Keratinocyte (primary cell): ENCODE data around the gene DRD2. TPM values are rescaled to one million over a fixed set of nuclear protein-coding genes. Genes with fewer than 3 reads are reported as not detected.

Experiments used
- DNase-seq: peaks from one replicate; pipeline ENCODE4 v3.0.0-alpha.2; 2011; ENCODE audit warnings: low read depth, missing footprints, low spot score
- FAIRE-seq: peaks from 2 replicates; lab custom pipeline; 2011; peaks lifted over from hg19 to GRCh38; lab: Jason Lieb, UNC
- H2AFZ ChIP-seq: 2 replicates; pipeline ENCODE4 v1.6.0; 2012; ENCODE audit warnings: low read length, control low read depth, inconsistent platforms; ENCODE audit not compliant: control insufficient read depth
- H3K27ac ChIP-seq: 2 replicates; pipeline ENCODE4 v1.5.1; 2011; ENCODE audit warnings: low read length; ENCODE audit not compliant: control insufficient read depth, insufficient read depth
- H3K27me3 ChIP-seq: 3 replicates; pipeline ENCODE4 v1.6.0; 2011; ENCODE audit warnings: low read length; ENCODE audit not compliant: control insufficient read depth, insufficient read depth; ENCODE audit errors: extremely low read depth
- H3K36me3 ChIP-seq, 2 experiments: 2 replicates in 1 of 2; 3 replicates in 1 of 2; pipeline ENCODE4 v1.5.1; 2011; ENCODE audit warnings: low read length in 2 of 2, mild to moderate bottlenecking in 1 of 2; ENCODE audit not compliant: control insufficient read depth in 2 of 2, insufficient read depth in 2 of 2; ENCODE audit errors: extremely low read depth in 1 of 2
- H3K4me1 ChIP-seq: 3 replicates; pipeline ENCODE4 v1.5.1; 2011; ENCODE audit warnings: low read length; ENCODE audit not compliant: control insufficient read depth, insufficient read depth; ENCODE audit errors: extremely low read depth
- H3K4me2 ChIP-seq: 3 replicates; pipeline ENCODE4 v1.6.0; 2011; ENCODE audit warnings: low read depth, low read length; ENCODE audit not compliant: control insufficient read depth, insufficient read depth; ENCODE audit errors: extremely low read depth
- H3K4me3 ChIP-seq, 3 experiments: fragments of 200-600 bp in 1 of 3; sonication (generic) in 1 of 3; 2 replicates in 2 of 3; 3 replicates in 1 of 3; pipeline ENCODE4 v1.5.1; 2011 to 2016; ENCODE audit warnings: low read length in 3 of 3, mild to moderate bottlenecking in 3 of 3, control low read depth in 2 of 3, inconsistent platforms in 1 of 3, low read depth in 1 of 3, mixed read lengths in 1 of 3, mixed run types in 1 of 3, moderate library complexity in 1 of 3; ENCODE audit not compliant: control insufficient read depth in 2 of 3, insufficient read depth in 2 of 3; ENCODE audit errors: extremely low read depth in 1 of 3
- H3K79me2 ChIP-seq: 2 replicates; pipeline ENCODE4 v1.6.0; 2012; ENCODE audit warnings: low read length; ENCODE audit not compliant: control insufficient read depth, insufficient read depth
- H3K9ac ChIP-seq: 3 replicates; pipeline ENCODE4 v1.6.0; 2011; ENCODE audit warnings: low read length; ENCODE audit not compliant: control insufficient read depth, insufficient read depth; ENCODE audit errors: extremely low read depth
- H3K9me1 ChIP-seq: 3 replicates; pipeline ENCODE4 v1.6.0; 2011; ENCODE audit warnings: low read length; ENCODE audit not compliant: control insufficient read depth, insufficient read depth; ENCODE audit errors: extremely low read depth
- H3K9me3 ChIP-seq: 2 replicates; pipeline ENCODE4 v1.5.1; 2012; ENCODE audit warnings: low read depth, low read length; ENCODE audit not compliant: control insufficient read depth
- H4K20me1 ChIP-seq: 3 replicates; pipeline ENCODE4 v1.6.0; 2011; ENCODE audit warnings: low read length; ENCODE audit not compliant: control insufficient read depth, insufficient read depth; ENCODE audit errors: extremely low read depth
- EZH2 ChIP-seq: IDR thresholded peaks from one replicate; pipeline ENCODE4 v1.6.1; 2012; ENCODE audit warnings: inconsistent platforms, mild to moderate bottlenecking, low read length, moderate library complexity
- dilution Hi-C: fragments of 300-500 bp; cut with MboI; formaldehyde crosslinking; loops from one replicate; pipeline ENCODE4 v1.7.0; 2020; ENCODE audit warnings: low sequenced_read_pairs; ENCODE audit not compliant: extremely low pct_ligation_motif_present
- polyA plus RNA-seq, 5 experiments: library from polyadenylated mRNA; depleted of rRNA in 3 of 5; stranded (reverse) in 3 of 5; stranded (forward) in 1 of 5; unstranded in 1 of 5; fragments of >200 nt; gene quantifications; 1 replicate in 1 of 5; 2 replicates in 3 of 5; 3 replicates in 1 of 5; pipeline versions ENCODE4 v1.2.1 to v1.2.3, GENCODE V29; 2011 to 2012; ENCODE audit warnings: missing spikeins in 2 of 5, low read depth in 1 of 5, low replicate concordance in 1 of 5
- TF ChIP-seq, protein P1 (sequence below), 3 experiments: IDR thresholded peaks in 1 of 3; conservative IDR thresholded peaks in 1 of 3; optimal IDR thresholded peaks in 1 of 3; 2 replicates in 2 of 3; 3 replicates in 1 of 3; pipeline versions ENCODE3 to v1.5.1; 2011; ENCODE audit warnings: low read length in 3 of 3, mild to moderate bottlenecking in 3 of 3, moderate library complexity in 2 of 3, control low read depth in 1 of 3, inconsistent platforms in 1 of 3; ENCODE audit not compliant: insufficient read depth in 2 of 3; ENCODE audit errors: extremely low read depth in 1 of 3

Gene DRD2
- polyA plus RNA-seq, 1 donor (not counting 4 experiments of a cell fraction or from before 2014, with no cell fraction given) = 0.26 TPM

DNA sequence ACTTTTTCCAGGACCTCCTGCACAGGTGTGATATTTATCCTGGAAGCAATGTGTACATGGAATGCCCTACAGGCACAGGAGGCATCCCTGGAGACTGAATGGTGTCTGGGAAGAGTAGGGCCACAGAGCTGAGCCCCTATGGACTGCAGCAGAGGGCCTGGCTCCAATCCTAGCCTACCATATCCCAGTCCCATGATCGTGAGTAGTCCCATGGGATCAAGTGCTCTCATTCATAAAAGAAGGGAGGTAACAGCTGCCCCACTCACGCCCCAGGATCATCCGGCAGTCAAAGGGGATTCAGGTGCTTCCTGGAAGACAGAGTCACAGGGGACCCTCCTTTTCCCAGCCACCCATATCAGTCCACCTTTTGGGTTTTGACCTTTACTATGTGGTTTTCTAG is 63.7 kb downstream of the DRD2 start:
- H3K4me1 ChIP-seq = no peaks in the 10 kb centered on the region
- H3K36me3 ChIP-seq = no peaks in the 10 kb centered on the region
- no peak for FAIRE-seq
- H3K4me2 ChIP-seq = no peak overlapping the region
- H3K9me1 ChIP-seq = no peaks in the 10 kb centered on the region
- DNase-seq = no peak
- no peak overlapping the region for H3K9ac ChIP-seq
- H3K9me3 ChIP-seq = no peaks in the 10 kb centered on the region
- peaks cover 6% of the 10 kb centered on the region for H3K27me3 ChIP-seq
- dilution Hi-C loops = no loop called here
- no peak overlapping the region for H3K27ac ChIP-seq
- H3K4me3 ChIP-seq = no peak overlapping the region
- no peaks in the 10 kb centered on the region for H4K20me1 ChIP-seq
- no peak overlapping the region for H2AFZ ChIP-seq
- H3K79me2 ChIP-seq = no peaks in the 10 kb centered on the region
- no peak for TF ChIP-seq EZH2
- TF ChIP-seq, protein P1, sequence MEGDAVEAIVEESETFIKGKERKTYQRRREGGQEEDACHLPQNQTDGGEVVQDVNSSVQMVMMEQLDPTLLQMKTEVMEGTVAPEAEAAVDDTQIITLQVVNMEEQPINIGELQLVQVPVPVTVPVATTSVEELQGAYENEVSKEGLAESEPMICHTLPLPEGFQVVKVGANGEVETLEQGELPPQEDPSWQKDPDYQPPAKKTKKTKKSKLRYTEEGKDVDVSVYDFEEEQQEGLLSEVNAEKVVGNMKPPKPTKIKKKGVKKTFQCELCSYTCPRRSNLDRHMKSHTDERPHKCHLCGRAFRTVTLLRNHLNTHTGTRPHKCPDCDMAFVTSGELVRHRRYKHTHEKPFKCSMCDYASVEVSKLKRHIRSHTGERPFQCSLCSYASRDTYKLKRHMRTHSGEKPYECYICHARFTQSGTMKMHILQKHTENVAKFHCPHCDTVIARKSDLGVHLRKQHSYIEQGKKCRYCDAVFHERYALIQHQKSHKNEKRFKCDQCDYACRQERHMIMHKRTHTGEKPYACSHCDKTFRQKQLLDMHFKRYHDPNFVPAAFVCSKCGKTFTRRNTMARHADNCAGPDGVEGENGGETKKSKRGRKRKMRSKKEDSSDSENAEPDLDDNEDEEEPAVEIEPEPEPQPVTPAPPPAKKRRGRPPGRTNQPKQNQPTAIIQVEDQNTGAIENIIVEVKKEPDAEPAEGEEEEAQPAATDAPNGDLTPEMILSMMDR (optimal IDR thresholded peaks at IDR 0.05 in 1 of 3, IDR thresholded peaks at IDR 0.05 in 1 of 3, conservative IDR thresholded peaks at IDR 0.05 in 1 of 3; ENCODE audit: extremely low read depth in 1 of 3, insufficient read depth in 2 of 3, low read length in 3 of 3) = no peak

- Histone ChIP-seq H3K4me2 (no peak overlapping the region), H3K79me2 (no peaks in the 10 kb centered on the region), H3K36me3 (no peaks in the 10 kb centered on the region), H4K20me1 (no peaks in the 10 kb centered on the region), H3K4me1 (peaks cover 8% of the 10 kb centered on the region), H3K4me3 (no peak overlapping the region), H3K27ac (no peak overlapping the region), H3K9ac (no peak overlapping the region), H3K9me1 (no peaks in the 10 kb centered on the region), H3K27me3 (peaks cover 6% of the 10 kb centered on the region), H2AFZ (no peak overlapping the region), H3K9me3 (no peaks in the 10 kb centered on the region)
- dilution Hi-C loops = no loop called here
- DNase-seq = no peak
- FAIRE-seq = no peak
- no peak for TF ChIP-seq EZH2
- TF ChIP-seq, protein P1 (optimal IDR thresholded peaks at IDR 0.05 in 1 of 3, IDR thresholded peaks at IDR 0.05 in 1 of 3, conservative IDR thresholded peaks at IDR 0.05 in 1 of 3; ENCODE audit: extremely low read depth in 1 of 3, insufficient read depth in 2 of 3, low read length in 3 of 3) = no peak
Observed at GRCh38 chr11:113410414-113411135, 64.6 kb downstream of the DRD2 start.
